ENCODE data around the gene IGFBP2.

DNA sequence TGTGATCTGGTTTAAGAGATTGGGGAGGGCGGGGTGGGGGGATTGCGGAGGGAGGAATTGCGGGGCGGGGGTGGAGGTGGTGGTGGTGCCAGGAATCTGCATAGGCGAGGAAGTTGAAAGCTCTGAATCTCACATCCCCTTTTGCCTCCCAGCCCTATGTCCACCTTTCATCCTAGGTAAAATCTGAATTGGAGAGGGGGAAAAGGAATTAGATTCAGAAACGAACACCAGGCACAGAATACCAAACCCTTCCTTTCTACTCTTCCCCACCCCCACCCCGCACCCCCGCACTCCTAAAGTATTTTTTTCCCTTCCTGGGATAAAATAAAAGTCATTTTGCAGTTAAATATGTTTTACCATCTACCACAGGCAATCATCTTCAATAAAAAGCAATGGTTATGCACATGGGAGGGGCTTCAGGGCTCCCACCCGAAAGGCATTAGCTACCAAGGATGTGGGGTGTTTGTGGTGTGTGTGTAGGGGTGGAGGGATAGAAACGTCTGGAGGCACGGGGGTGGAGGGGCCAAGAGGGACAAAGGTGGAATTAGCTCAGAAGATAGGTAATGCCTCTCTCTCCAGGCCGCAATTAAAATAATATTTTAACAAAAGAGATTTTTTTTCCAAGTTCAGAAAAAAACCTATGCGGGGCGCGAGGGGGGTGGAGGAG lies 60.3 kb downstream of the IGFBP2 start:
- no peak for TF ChIP-seq EZH2phosphoT487 (IDR thresholded peaks at IDR 0.05; ENCODE audit: low read depth)
- no peak for TF ChIP-seq CTCF (IDR thresholded peaks at IDR 0.05; ENCODE audit: low read depth, low read length)
